Right atrium auricular region (tissue), 2 donors: ENCODE measurements around the gene MOB2. TPM values are rescaled to one million over a fixed set of nuclear protein-coding genes. Genes with fewer than 3 reads are reported as not detected.

ENCODE experiments used
- DNase-seq: peaks from one replicate; pipeline ENCODE4 v3.0.0-alpha.2; 2019; ENCODE audit warnings: low spot score
- H3K27ac ChIP-seq, 2 donors: fragments of 200-600 bp; sonication (generic); 1 replicate in 1 of 2; 2 replicates in 1 of 2; pipeline ENCODE4 v1.5.1; 2016 to 2019
- H3K27me3 ChIP-seq, 2 donors: fragments of 200-600 bp; sonication (generic); one replicate each; pipeline versions ENCODE4 v1.5.1 to v1.6.0; 2017 to 2019
- H3K36me3 ChIP-seq: fragments of 200-600 bp; sonication (generic); one replicate; pipeline ENCODE4 v1.5.1; 2016
- H3K4me1 ChIP-seq, 2 donors: fragments of 200-600 bp; sonication (generic); one replicate each; pipeline versions ENCODE4 v1.5.1 to v1.6.0; 2017 to 2019
- H3K4me3 ChIP-seq, 2 donors: fragments of 200-600 bp; sonication (generic); 1 replicate in 1 of 2; 2 replicates in 1 of 2; pipeline ENCODE4 v1.5.1; 2017 to 2019; ENCODE audit warnings: mild to moderate bottlenecking in 1 of 2, moderate library complexity in 1 of 2
- H3K9me3 ChIP-seq, 2 donors: fragments of 200-600 bp; sonication (generic); one replicate each; pipeline ENCODE4 v1.5.1; 2019
- CTCF ChIP-seq, 2 donors: fragments of 200-600 bp; sonication (generic); IDR thresholded peaks; one replicate each; pipeline ENCODE4 v1.5.1; 2019; ENCODE audit warnings: antibody characterized with exemption in 2 of 2
- total RNA-seq, 2 donors: library from RNA; depleted of rRNA; stranded (reverse); fragments of >200 nt; gene quantifications; one replicate each; pipeline ENCODE4 v1.1.0, GENCODE V29; 2016

Gene MOB2
- total RNA-seq, 2 donors from 2014 or later: 22.0 to 27.9 TPM

- Histone ChIP-seq H3K36me3 (no peaks in the 10 kb centered on the region), H3K9me3 (no peaks in the 10 kb centered on the region), H3K27ac (peak overlapping the region in 1 of 2 donors; percentile 67), H3K4me1 (peaks cover 0 to 13% of the 10 kb centered on the region in 2 donors), H3K4me3 (no peak overlapping the region), H3K27me3 (no peaks in the 10 kb centered on the region)
- DNase-seq: no peak
- no peak for TF ChIP-seq CTCF (IDR thresholded peaks at IDR 0.05)
These were observed 25.4 kb downstream of the MOB2 start for GRCh38 chr11:1460986-1461825.

- Histone ChIP-seq H3K27ac (peak overlapping the region; percentile 21 to 67), H3K4me1 (peaks cover 0 to 13% of the 10 kb centered on the region in 2 donors), H3K4me3 (no peak overlapping the region), H3K36me3 (no peaks in the 10 kb centered on the region), H3K27me3 (no peaks in the 10 kb centered on the region), H3K9me3 (no peaks in the 10 kb centered on the region)
- DNase-seq: no peak
- TF ChIP-seq CTCF (IDR thresholded peaks at IDR 0.05): no peak
These were observed 26.1 kb downstream of the MOB2 start for GRCh38 chr11:1460396-1460985.

- DNase-seq: no peak
- no peaks in the 10 kb centered on the region for H3K27me3 ChIP-seq
- no peaks in the 10 kb centered on the region for H3K9me3 ChIP-seq
- H3K4me1 ChIP-seq: peaks cover 0 to 13% of the 10 kb centered on the region in 2 donors
- peak overlapping the region; percentile 21 to 53 for H3K27ac ChIP-seq
- TF ChIP-seq CTCF (IDR thresholded peaks at IDR 0.05): no peak
- H3K4me3 ChIP-seq: no peak overlapping the region
- no peaks in the 10 kb centered on the region for H3K36me3 ChIP-seq
These were observed 26.7 kb downstream of the MOB2 start for GRCh38 chr11:1459764-1460395.

- Histone ChIP-seq H3K36me3 (no peaks in the 10 kb centered on the region), H3K27ac (peak overlapping the region; percentile 21 to 53), H3K4me1 (peaks cover 0 to 13% of the 10 kb centered on the region in 2 donors), H3K4me3 (no peak overlapping the region), H3K9me3 (no peaks in the 10 kb centered on the region), H3K27me3 (no peaks in the 10 kb centered on the region)
- no peak for TF ChIP-seq CTCF (IDR thresholded peaks at IDR 0.05)
- no peak for DNase-seq
These were observed 27.4 kb downstream of the MOB2 start for GRCh38 chr11:1459219-1459575.

GRCh38 chr11:1458340-1459218 is 28.0 kb downstream of the MOB2 start:
- Histone ChIP-seq H3K9me3 (no peaks in the 10 kb centered on the region), H3K4me3 (no peak overlapping the region), H3K4me1 (peaks cover 0 to 16% of the 10 kb centered on the region in 2 donors), H3K27ac (peak overlapping the region; percentile 21 to 53), H3K27me3 (no peaks in the 10 kb centered on the region), H3K36me3 (no peaks in the 10 kb centered on the region)
- peak in 1 of 2 donors; percentile 50 for TF ChIP-seq CTCF (IDR thresholded peaks at IDR 0.05)
- no peak for DNase-seq
